ENCODE measurements around the gene ATP9B.

The ATP9B gene

GRCh38 chr18:79118797-79119196 is 49.6 kb downstream of the ATP9B start:
- Mint-ChIP-seq H3K27me3 (no peaks in the 10 kb centered on the region), H3K9me3 (no peaks in the 10 kb centered on the region), H3K36me3 (ENCODE audit: insufficient read depth) (peaks cover 11% of the 10 kb centered on the region), H3K4me1 (ENCODE audit: low read depth in 2 of 2) (no peaks in the 10 kb centered on the region), H3K27ac (no peak overlapping the region), H3K4me3 (no peak overlapping the region)
- DNase-seq (no peak), ATAC-seq (replicated peaks) (no peak)

- H3K27ac Mint-ChIP-seq = no peak overlapping the region
- no peak overlapping the region for H3K4me3 Mint-ChIP-seq
- DNase-seq (no peak), ATAC-seq (replicated peaks) (no peak)
- H3K9me3 Mint-ChIP-seq = no peaks in the 10 kb centered on the region
- H3K36me3 Mint-ChIP-seq (ENCODE audit: insufficient read depth) = peaks cover 10% of the 10 kb centered on the region
- H3K4me1 Mint-ChIP-seq (ENCODE audit: low read depth in 2 of 2) = no peaks in the 10 kb centered on the region
- H3K27me3 Mint-ChIP-seq = no peaks in the 10 kb centered on the region
These were observed 52.7 kb downstream of the ATP9B start for GRCh38 chr18:79121746-79122474.

- Mint-ChIP-seq H3K9me3 (no peaks in the 10 kb centered on the region), H3K4me3 (no peak overlapping the region), H3K27ac (no peak overlapping the region), H3K27me3 (no peaks in the 10 kb centered on the region), H3K36me3 (ENCODE audit: insufficient read depth) (peaks cover 11% of the 10 kb centered on the region), H3K4me1 (ENCODE audit: low read depth in 2 of 2) (peaks cover 0 to 3% of the 10 kb centered on the region in 2 donors)
- ATAC-seq (replicated peaks) = no peak
- no peak for DNase-seq
These were observed 54.8 kb downstream of the ATP9B start for GRCh38 chr18:79123948-79124347.

GRCh38 chr18:79129120-79129519 is 59.9 kb downstream of the ATP9B start:
- DNase-seq (no peak), ATAC-seq (replicated peaks) (no peak)
- peaks cover 10% of the 10 kb centered on the region for H3K36me3 Mint-ChIP-seq (ENCODE audit: insufficient read depth)
- no peaks in the 10 kb centered on the region for H3K9me3 Mint-ChIP-seq
- no peak overlapping the region for H3K4me3 Mint-ChIP-seq
- H3K27ac Mint-ChIP-seq = no peak overlapping the region
- H3K4me1 Mint-ChIP-seq (ENCODE audit: low read depth in 2 of 2) = peaks cover 3% of the 10 kb centered on the region in 2 donors
- no peaks in the 10 kb centered on the region for H3K27me3 Mint-ChIP-seq

GRCh38 chr18:79133724-79134123 is 64.5 kb downstream of the ATP9B start:
- H3K9me3 Mint-ChIP-seq = no peaks in the 10 kb centered on the region
- H3K4me3 Mint-ChIP-seq = no peak overlapping the region
- DNase-seq (no peak), ATAC-seq (replicated peaks) (no peak)
- H3K4me1 Mint-ChIP-seq (ENCODE audit: low read depth in 2 of 2) = peaks cover 2 to 11% of the 10 kb centered on the region in 2 donors
- peaks cover 2% of the 10 kb centered on the region for H3K36me3 Mint-ChIP-seq (ENCODE audit: insufficient read depth)
- no peaks in the 10 kb centered on the region for H3K27me3 Mint-ChIP-seq
- H3K27ac Mint-ChIP-seq = peak overlapping the region in 1 of 2 donors; percentile 4

GRCh38 chr18:79135924-79136323 is 66.7 kb downstream of the ATP9B start:
- H3K36me3 Mint-ChIP-seq (ENCODE audit: insufficient read depth) = peaks cover 2% of the 10 kb centered on the region
- H3K27me3 Mint-ChIP-seq = no peaks in the 10 kb centered on the region
- peaks cover 8 to 15% of the 10 kb centered on the region in 2 donors for H3K4me1 Mint-ChIP-seq (ENCODE audit: low read depth in 2 of 2)
- no peak overlapping the region for H3K4me3 Mint-ChIP-seq
- no peak for ATAC-seq (replicated peaks)
- no peak for DNase-seq
- peak overlapping the region in 1 of 2 donors; percentile 5 for H3K27ac Mint-ChIP-seq
- no peaks in the 10 kb centered on the region for H3K9me3 Mint-ChIP-seq

GRCh38 chr18:79136742-79137141 is 67.5 kb downstream of the ATP9B start:
- peaks cover 8 to 15% of the 10 kb centered on the region in 2 donors for H3K4me1 Mint-ChIP-seq (ENCODE audit: low read depth in 2 of 2)
- H3K27me3 Mint-ChIP-seq = no peaks in the 10 kb centered on the region
- DNase-seq (no peak), ATAC-seq (replicated peaks) (no peak)
- H3K27ac Mint-ChIP-seq = peak overlapping the region; percentile 5 to 16
- H3K4me3 Mint-ChIP-seq = no peak overlapping the region
- no peaks in the 10 kb centered on the region for H3K9me3 Mint-ChIP-seq
- peaks cover 2% of the 10 kb centered on the region for H3K36me3 Mint-ChIP-seq (ENCODE audit: insufficient read depth)

GRCh38 chr18:79139206-79139605 is 70.0 kb downstream of the ATP9B start:
- Mint-ChIP-seq H3K27me3 (no peaks in the 10 kb centered on the region), H3K9me3 (no peaks in the 10 kb centered on the region), H3K36me3 (ENCODE audit: insufficient read depth) (peaks cover 2% of the 10 kb centered on the region), H3K27ac (peak overlapping the region; percentile 75 to 76), H3K4me3 (no peak overlapping the region), H3K4me1 (ENCODE audit: low read depth in 2 of 2) (peaks cover 10 to 18% of the 10 kb centered on the region in 2 donors)
- ATAC-seq (replicated peaks) = peak; percentile 99
- peak; percentile 11 to 27 (median 27) for DNase-seq

- DNase-seq (no peak), ATAC-seq (replicated peaks) (no peak)
- H3K27me3 Mint-ChIP-seq = no peaks in the 10 kb centered on the region
- H3K4me1 Mint-ChIP-seq (ENCODE audit: low read depth in 2 of 2) = peaks cover 9 to 15% of the 10 kb centered on the region in 2 donors
- no peak overlapping the region for H3K4me3 Mint-ChIP-seq
- H3K36me3 Mint-ChIP-seq (ENCODE audit: insufficient read depth) = peaks cover 6% of the 10 kb centered on the region
- no peaks in the 10 kb centered on the region for H3K9me3 Mint-ChIP-seq
- H3K27ac Mint-ChIP-seq = no peak overlapping the region
These were observed 77.8 kb downstream of the ATP9B start for GRCh38 chr18:79147014-79147413.

GRCh38 chr18:79151191-79151590 is 82.0 kb downstream of the ATP9B start:
- Mint-ChIP-seq H3K4me3 (no peak overlapping the region), H3K27ac (no peak overlapping the region), H3K27me3 (no peaks in the 10 kb centered on the region), H3K9me3 (no peaks in the 10 kb centered on the region), H3K36me3 (ENCODE audit: insufficient read depth) (peaks cover 9% of the 10 kb centered on the region), H3K4me1 (ENCODE audit: low read depth in 2 of 2) (peaks cover 8 to 12% of the 10 kb centered on the region in 2 donors)
- no peak for DNase-seq
- peak; percentile 71 for ATAC-seq (replicated peaks)

- peak overlapping the region; percentile 48 to 56 for H3K4me3 Mint-ChIP-seq
- DNase-seq (no peak), ATAC-seq (replicated peaks) (no peak)
- no peaks in the 10 kb centered on the region for H3K9me3 Mint-ChIP-seq
- H3K4me1 Mint-ChIP-seq (ENCODE audit: low read depth in 2 of 2) = peaks cover 12 to 18% of the 10 kb centered on the region in 2 donors
- no peaks in the 10 kb centered on the region for H3K27me3 Mint-ChIP-seq
- H3K36me3 Mint-ChIP-seq (ENCODE audit: insufficient read depth) = peaks cover 8% of the 10 kb centered on the region
- peak overlapping the region; percentile 75 to 96 for H3K27ac Mint-ChIP-seq
These were observed 87.1 kb downstream of the ATP9B start for GRCh38 chr18:79156327-79156726.

GRCh38 chr18:79164706-79165105 is 95.5 kb downstream of the ATP9B start:
- H3K36me3 Mint-ChIP-seq (ENCODE audit: insufficient read depth) = peaks cover 19% of the 10 kb centered on the region
- no peak overlapping the region for H3K4me3 Mint-ChIP-seq
- no peak overlapping the region for H3K27ac Mint-ChIP-seq
- DNase-seq (no peak), ATAC-seq (replicated peaks) (no peak)
- H3K4me1 Mint-ChIP-seq (ENCODE audit: low read depth in 2 of 2) = peaks cover 5 to 12% of the 10 kb centered on the region in 2 donors
- no peaks in the 10 kb centered on the region for H3K9me3 Mint-ChIP-seq
- no peaks in the 10 kb centered on the region for H3K27me3 Mint-ChIP-seq

- Mint-ChIP-seq H3K36me3 (ENCODE audit: insufficient read depth) (peaks cover 15% of the 10 kb centered on the region), H3K27me3 (no peaks in the 10 kb centered on the region)
- ATAC-seq (replicated peaks) = no peak
These were observed 97.5 kb downstream of the ATP9B start for GRCh38 chr18:79166702-79167101.

GRCh38 chr18:79167526-79168190 is 98.5 kb downstream of the ATP9B start:
- H3K27ac Mint-ChIP-seq = no peak overlapping the region
- H3K9me3 Mint-ChIP-seq = no peaks in the 10 kb centered on the region
- peaks cover 8 to 16% of the 10 kb centered on the region in 2 donors for H3K4me1 Mint-ChIP-seq (ENCODE audit: low read depth in 2 of 2)
- DNase-seq = no peak
- no peak overlapping the region for H3K4me3 Mint-ChIP-seq
- H3K27me3 Mint-ChIP-seq = no peaks in the 10 kb centered on the region
- no peak for ATAC-seq (replicated peaks)
- peaks cover 15% of the 10 kb centered on the region for H3K36me3 Mint-ChIP-seq (ENCODE audit: insufficient read depth)

More at GRCh38 chr18:79166702-79167101, 97.5 kb downstream of the ATP9B start:
- Mint-ChIP-seq H3K27ac (peak overlapping the region; percentile 19 to 75), H3K9me3 (no peaks in the 10 kb centered on the region), H3K4me1 (ENCODE audit: low read depth in 2 of 2) (peaks cover 8 to 16% of the 10 kb centered on the region in 2 donors), H3K4me3 (no peak overlapping the region)
- DNase-seq = no peak

Measured in effector memory CD8-positive, alpha-beta T cell (primary cell).